Karpas-422 (cell line): ENCODE measurements around the gene LRAT. TPM values are rescaled to one million over a fixed set of nuclear protein-coding genes. Genes with fewer than 3 reads are reported as not detected.

Experiments
- DNase-seq: peaks from one replicate; pipeline ENCODE4 v3.0.0-alpha.2; 2015
- H2AFZ ChIP-seq: fragments of 200-600 bp; sonication (generic); 2 replicates; pipeline ENCODE4 v1.6.1; 2014; ENCODE audit warnings: antibody characterized with exemption, low read length, mixed read lengths
- H3K27ac ChIP-seq: fragments of 200-600 bp; sonication (generic); 2 replicates; pipeline ENCODE4 v1.5.1; 2014; ENCODE audit warnings: mild to moderate bottlenecking, low read length, moderate library complexity
- H3K27me3 ChIP-seq: fragments of 200-600 bp; sonication (generic); 2 replicates; pipeline ENCODE4 v1.6.1; 2014; ENCODE audit warnings: low read length, mixed read lengths
- H3K36me3 ChIP-seq: fragments of 200-600 bp; sonication (generic); 2 replicates; pipeline ENCODE4 v1.6.1; 2014; ENCODE audit warnings: low read length, mixed read lengths; ENCODE audit not compliant: insufficient read depth
- H3K4me1 ChIP-seq: fragments of 200-600 bp; sonication (generic); 2 replicates; pipeline ENCODE4 v1.6.1; 2014; ENCODE audit warnings: mild to moderate bottlenecking, low read length, mixed read lengths
- H3K4me2 ChIP-seq: fragments of 200-600 bp; sonication (generic); 2 replicates; pipeline ENCODE4 v1.6.1; 2014; ENCODE audit warnings: low read length, low read depth, mild to moderate bottlenecking; ENCODE audit not compliant: poor library complexity, severe bottlenecking
- H3K4me3 ChIP-seq: fragments of 200-600 bp; sonication (generic); 2 replicates; pipeline ENCODE4 v1.5.1; 2014; ENCODE audit warnings: mild to moderate bottlenecking, antibody characterized with exemption, low read length, mixed read lengths
- H3K79me2 ChIP-seq: fragments of 200-600 bp; sonication (generic); 2 replicates; pipeline ENCODE4 v1.6.1; 2014; ENCODE audit warnings: mild to moderate bottlenecking, low read length, mixed read lengths
- H3K9ac ChIP-seq: fragments of 200-600 bp; sonication (generic); 2 replicates; pipeline ENCODE4 v1.6.0; 2014; ENCODE audit warnings: low read length
- H3K9me2 ChIP-seq: fragments of 200-600 bp; sonication (generic), shearing (Covaris generic); replicated peaks from 2 replicates; pipeline ENCODE4 v1.6.0; 2014; ENCODE audit warnings: mild to moderate bottlenecking, low read length, moderate library complexity; ENCODE audit not compliant: insufficient read depth
- H3K9me3 ChIP-seq: fragments of 300-700, 200-600 bp; sonication (generic); 2 replicates; pipeline ENCODE4 v1.6.1; 2014; ENCODE audit warnings: low read length, mixed read lengths
- H4K20me1 ChIP-seq: fragments of 200-600 bp; sonication (generic); 2 replicates; pipeline ENCODE4 v1.6.1; 2014; ENCODE audit warnings: mild to moderate bottlenecking, antibody characterized with exemption, low read length, low read depth; ENCODE audit not compliant: insufficient read depth
- small RNA-seq: library from RNA; depleted of rRNA; stranded (forward); fragments of <200 nt; gene quantifications from one replicate; pipeline ENCODE3, GENCODE V24; 2014
- total RNA-seq: library from RNA; depleted of rRNA; stranded (reverse); fragments of >200 nt; shearing (Covaris generic); gene quantifications from 2 replicates; pipeline ENCODE4 v1.2.3, GENCODE V29; 2014; ENCODE audit warnings: low replicate concordance; rRNA removed

LRAT gene
- total RNA-seq, 1 experiment from 2014 or later, result not detected

GRCh38 chr4:154781126-154781982 is 37.6 kb downstream of the LRAT start, which contains the start of gene RBM46:
TSS of gene RBM46 (plus strand) at chr4:154781272. CDS start at chr4:154796753, 15,481 bp downstream.
- no peaks in the 10 kb centered on the region for H3K79me2 ChIP-seq
- no peaks in the 10 kb centered on the region for H3K36me3 ChIP-seq
- no peak within 1 kb of the TSS for H3K27ac ChIP-seq
- H4K20me1 ChIP-seq, result no peaks in the 10 kb centered on the region
- 0 out of 2 replicates have a peak, but pooled peaks cover 2% of the 10 kb centered on the region for H3K27me3 ChIP-seq
- no peaks in the 10 kb centered on the region for H3K9me2 ChIP-seq
- no peak for DNase-seq
- H3K9me3 ChIP-seq, result no peaks in the 10 kb centered on the region
- H3K4me1 ChIP-seq, result no peaks in the 10 kb centered on the region
- no peak within 1 kb of the TSS for H3K9ac ChIP-seq
- no peak within 1 kb of the TSS for H3K4me3 ChIP-seq
- no peak within 1 kb of the TSS for H2AFZ ChIP-seq
- H3K4me2 ChIP-seq, result no peak within 1 kb of the TSS

DNA sequence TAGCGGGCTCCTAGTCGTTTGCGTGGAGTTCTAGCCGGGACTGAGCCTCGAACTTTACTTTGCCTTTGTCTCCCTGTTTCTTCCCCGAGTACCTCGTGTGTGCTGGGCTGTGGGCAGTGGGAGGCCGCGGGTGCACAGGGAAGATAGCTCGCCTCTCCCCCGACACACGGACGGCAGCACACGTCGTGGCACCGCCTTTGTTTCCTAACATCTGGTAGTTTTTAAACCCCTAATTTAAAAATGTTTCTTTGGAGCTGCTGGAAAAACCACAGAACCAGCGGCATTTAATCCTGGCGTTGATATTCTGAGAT is 38.1 kb downstream of the LRAT start:
- Histone ChIP-seq H3K36me3 (no peaks in the 10 kb centered on the region), H3K79me2 (no peaks in the 10 kb centered on the region), H3K9me3 (no peaks in the 10 kb centered on the region), H2AFZ (no peak overlapping the region), H3K4me1 (no peaks in the 10 kb centered on the region), H3K9ac (no peak overlapping the region), H3K27ac (no peak overlapping the region), H4K20me1 (no peaks in the 10 kb centered on the region), H3K27me3 (0 out of 2 replicates have a peak, but pooled peaks cover 2% of the 10 kb centered on the region), H3K4me3 (no peak overlapping the region), H3K4me2 (no peak overlapping the region), H3K9me2 (no peaks in the 10 kb centered on the region)
- no peak for DNase-seq

Small RNA genes lying within 50 kb of the gene (small RNA-seq; reads per million reads assigned to genes)
- gene NDUFB2P1, result not detected
- gene RNU2-44P, result 0.55 reads per million, percentile 12 among the genes with 10 or more reads in this experiment
- 0.32 reads per million for gene RNU2-66P

Other genes with a start within 250 kb of the LRAT start
- 57.9 and 112 TPM in 2 replicates for gene PLRG1, start 193.6 kb upstream of the LRAT start, total RNA-seq
- not detected in 2 replicates for gene FGB, start 181.0 kb upstream of the LRAT start, total RNA-seq
- not detected in 2 replicates for gene FGA, start 153.3 kb upstream of the LRAT start, total RNA-seq
- not detected in 2 replicates for gene FGG, start 131.3 kb upstream of the LRAT start, total RNA-seq
- gene RBM46, start 37.3 kb downstream of the LRAT start, total RNA-seq, result not detected in 2 replicates